Liver (tissue), 9 donors: ENCODE data around the gene RALGAPA2. TPM values are rescaled to one million over a fixed set of nuclear protein-coding genes. Genes with fewer than 3 reads are reported as not detected.

ENCODE experiments used
- DNase-seq: peaks from one replicate; pipeline ENCODE4 v3.0.0-alpha.2; 2017; ENCODE audit warnings: low spot score
- H3K27ac ChIP-seq, 2 donors: one replicate each; pipeline ENCODE4 v1.7.0; 2013; ENCODE audit warnings: inconsistent platforms in 2 of 2, low read length in 2 of 2, control low read depth in 1 of 2, low read depth in 1 of 2, mild to moderate bottlenecking in 1 of 2
- H3K27me3 ChIP-seq, 4 donors: one replicate each; pipeline versions ENCODE4 v1.6.1 to v1.7.0; 2013; ENCODE audit warnings: low read length in 3 of 4, inconsistent platforms in 1 of 4, mild to moderate bottlenecking in 1 of 4, moderate library complexity in 1 of 4; ENCODE audit not compliant: control insufficient read depth in 4 of 4, insufficient read depth in 4 of 4
- H3K36me3 ChIP-seq, 4 donors: one replicate each; pipeline versions ENCODE4 v1.6.1 to v1.7.0; 2013; ENCODE audit warnings: low read length in 3 of 4, mild to moderate bottlenecking in 3 of 4, low read depth in 1 of 4, moderate library complexity in 1 of 4; ENCODE audit not compliant: control insufficient read depth in 4 of 4, insufficient read depth in 3 of 4
- H3K4me1 ChIP-seq, 4 donors: one replicate each; pipeline versions ENCODE4 v1.6.1 to v1.7.0; 2013; ENCODE audit warnings: low read length in 3 of 4, mild to moderate bottlenecking in 3 of 4, moderate library complexity in 1 of 4; ENCODE audit not compliant: control insufficient read depth in 4 of 4, insufficient read depth in 4 of 4
- H3K4me3 ChIP-seq, 3 donors: one replicate each; pipeline versions ENCODE4 v1.6.1 to v1.7.0; 2013; ENCODE audit warnings: low read length in 3 of 3, control low read depth in 1 of 3, low read depth in 1 of 3, mild to moderate bottlenecking in 1 of 3
- H3K9ac ChIP-seq, 2 donors: one replicate each; pipeline ENCODE4 v1.7.0; 2013; ENCODE audit warnings: low read length in 2 of 2, mild to moderate bottlenecking in 2 of 2, moderate library complexity in 2 of 2, control low read depth in 1 of 2, low read depth in 1 of 2
- H3K9me3 ChIP-seq, 4 donors: one replicate each; pipeline versions ENCODE4 v1.6.1 to v1.7.0; 2013; ENCODE audit warnings: low read length in 3 of 4; ENCODE audit not compliant: control insufficient read depth in 4 of 4
- ATF3 ChIP-seq: IDR thresholded peaks from 2 replicates; pipeline ENCODE4 v1.6.1; 2016; ENCODE audit warnings: antibody characterized with exemption
- CTCF ChIP-seq: fragments of 150-350 bp; IDR thresholded peaks from 2 replicates; pipeline ENCODE4 v1.5.1; 2017; ENCODE audit warnings: improper control_type of control experiment, low read depth, low read length; ENCODE audit not compliant: missing input control
- EGR1 ChIP-seq, 2 donors: IDR thresholded peaks; 2 replicates each; pipeline ENCODE4 v1.6.1; 2016 to 2018; ENCODE audit warnings: antibody characterized with exemption in 2 of 2, low read depth in 2 of 2
- FOXA1 ChIP-seq: IDR thresholded peaks from 2 replicates; pipeline ENCODE4 v1.6.1; 2016; ENCODE audit warnings: antibody characterized with exemption
- FOXA2 ChIP-seq: IDR thresholded peaks from 2 replicates; pipeline ENCODE4 v1.6.1; 2016; ENCODE audit warnings: antibody characterized with exemption
- GABPA ChIP-seq, 2 donors: IDR thresholded peaks in 1 of 2; conservative IDR thresholded peaks in 1 of 2; 2 replicates each; pipeline ENCODE4 v1.6.1; 2016; ENCODE audit warnings: antibody characterized with exemption in 2 of 2, mild to moderate bottlenecking in 1 of 2, moderate library complexity in 1 of 2
- HNF4A ChIP-seq, 2 donors: conservative IDR thresholded peaks; 2 replicates each; pipeline ENCODE4 v1.6.1; 2016; ENCODE audit warnings: antibody characterized with exemption in 2 of 2, mild to moderate bottlenecking in 2 of 2
- HNF4G ChIP-seq: IDR thresholded peaks from 2 replicates; pipeline ENCODE4 v1.6.1; 2016; ENCODE audit warnings: antibody characterized with exemption
- JUND ChIP-seq, 2 donors: IDR thresholded peaks; 2 replicates each; pipeline ENCODE4 v1.6.1; 2016; ENCODE audit warnings: antibody characterized with exemption in 2 of 2
- NR2F2 ChIP-seq: IDR thresholded peaks from 2 replicates; pipeline ENCODE4 v1.6.1; 2016; ENCODE audit warnings: antibody characterized with exemption
- RAD21 ChIP-seq, 2 donors: IDR thresholded peaks; 2 replicates each; pipeline ENCODE4 v1.6.1; 2016; ENCODE audit warnings: antibody characterized with exemption in 2 of 2, mild to moderate bottlenecking in 2 of 2
- REST ChIP-seq: IDR thresholded peaks from 2 replicates; pipeline ENCODE4 v1.6.1; 2016; ENCODE audit warnings: antibody characterized with exemption, mild to moderate bottlenecking
- RXRA ChIP-seq, 2 donors: IDR thresholded peaks; 2 replicates each; pipeline ENCODE4 v1.6.1; 2017 to 2018; ENCODE audit warnings: antibody characterized with exemption in 2 of 2, mild to moderate bottlenecking in 1 of 2
- SP1 ChIP-seq: IDR thresholded peaks from 2 replicates; pipeline ENCODE4 v1.6.1; 2018; ENCODE audit warnings: antibody characterized with exemption, mild to moderate bottlenecking
- TAF1 ChIP-seq: conservative IDR thresholded peaks from 2 replicates; pipeline ENCODE4 v1.6.1; 2016; ENCODE audit warnings: antibody characterized with exemption, mild to moderate bottlenecking
- YY1 ChIP-seq: IDR thresholded peaks from 2 replicates; pipeline ENCODE4 v1.6.1; 2016; ENCODE audit warnings: antibody characterized with exemption, mild to moderate bottlenecking
- WGBS: extraction: QIAGEN DNeasy Blood & Tissue Kit; methylation state at CpG from one replicate; pipeline ENCODE4 v1.1.7; 2013; 5-methylcytosine and 5-hydroxymethylcytosine counted together
- polyA plus RNA-seq, 2 donors: library from polyadenylated mRNA; stranded (reverse) in 1 of 2; unstranded in 1 of 2; fragments of 200-250 nt in 1 of 2; fragments of >200 nt in 1 of 2; fragmentation: Nextera tagmentation in 1 of 2; extraction: Ambion mirVana in 1 of 2; gene quantifications; one replicate each; pipeline versions ENCODE4 v1.2.1 to v1.2.3, GENCODE V29; 2013 to 2015
- total RNA-seq, 2 donors: library from RNA; depleted of rRNA; stranded (reverse); fragments of >200 nt; gene quantifications; one replicate each; pipeline ENCODE4 v1.2.3, GENCODE V29; 2014
- TF ChIP-seq, protein P1 (sequence below): IDR thresholded peaks from 2 replicates; pipeline ENCODE4 v1.6.1; 2016; ENCODE audit warnings: antibody characterized with exemption
- TF ChIP-seq, protein P2 (sequence below): IDR thresholded peaks from 2 replicates; pipeline ENCODE4 v1.6.1; 2016; ENCODE audit warnings: antibody characterized with exemption
- donor health status: healthy.
- donor health status: healthy.
- donor health status: healthy.
- donor health status: healthy.
- donor health status: healthy.

Gene RALGAPA2
- total and polyA plus RNA-seq, 4 donors = 14.8 to 89.9 (median 25.1) TPM

- peaks cover 0 to 16% (median 11%) of the 10 kb centered on the region in 4 donors for H3K4me1 ChIP-seq
- H3K27me3 ChIP-seq = no peaks in the 10 kb centered on the region
- DNase-seq = no peak
- WGBS = 84% methylated on average over 14 of the region's 14 CpGs
- no peaks in the 10 kb centered on the region for H3K9me3 ChIP-seq
- H3K4me3 ChIP-seq = no peak overlapping the region
- H3K9ac ChIP-seq = no peak overlapping the region
- TF ChIP-seq, protein P1, sequence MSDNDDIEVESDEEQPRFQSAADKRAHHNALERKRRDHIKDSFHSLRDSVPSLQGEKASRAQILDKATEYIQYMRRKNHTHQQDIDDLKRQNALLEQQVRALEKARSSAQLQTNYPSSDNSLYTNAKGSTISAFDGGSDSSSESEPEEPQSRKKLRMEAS = no peak
- TF ChIP-seq RXRA (IDR thresholded peaks at IDR 0.05) (peak; percentile 89 to 91), YY1 (peak; percentile 23), JUND (IDR thresholded peaks at IDR 0.05) (no peak), NR2F2 (peak; percentile 98), TAF1 (no peak), HNF4A (conservative IDR thresholded peaks at IDR 0.05) (peak; percentile 71 to 88), RAD21 (IDR thresholded peaks at IDR 0.05) (peak in 1 of 2 donors; percentile 46), SP1 (peak; percentile 62), ATF3 (no peak), HNF4G (peak; percentile 38), CTCF (no peak), GABPA (IDR thresholded peaks at IDR 0.05 in 1 of 2, conservative IDR thresholded peaks at IDR 0.05 in 1 of 2) (no peak)
- H3K36me3 ChIP-seq = peaks cover 11 to 49% (median 33%) of the 10 kb centered on the region in 4 donors
- no peak overlapping the region for H3K27ac ChIP-seq
Observed at GRCh38 chr20:20492521-20493332, 219.7 kb downstream of the RALGAPA2 start.

DNA sequence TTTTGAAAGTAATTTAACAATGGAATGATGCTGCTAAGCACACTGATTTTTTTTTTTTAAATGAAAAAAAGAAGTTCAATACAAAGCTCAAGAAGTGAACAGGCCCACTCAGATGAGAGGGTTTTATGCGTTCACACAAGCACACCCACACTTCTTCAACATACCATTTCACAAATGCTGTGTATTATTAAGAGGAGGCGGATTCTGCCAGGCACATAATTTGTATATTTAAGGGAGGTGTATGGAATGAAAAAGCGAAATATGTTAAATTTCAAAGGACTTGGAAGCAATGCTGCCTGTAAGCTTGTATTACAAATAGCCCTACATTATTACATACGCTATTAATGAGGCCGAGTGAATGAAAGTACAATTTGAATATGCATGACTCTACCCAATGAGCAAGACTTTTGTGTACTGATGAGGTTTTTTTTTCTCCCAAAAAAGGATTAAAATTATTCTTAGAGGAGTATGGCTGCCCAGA, 220.6 kb downstream of the RALGAPA2 start:
- Histone ChIP-seq H3K9me3 (no peaks in the 10 kb centered on the region), H3K9ac (no peak overlapping the region), H3K4me3 (no peak overlapping the region), H3K4me1 (peaks cover 0 to 16% (median 11%) of the 10 kb centered on the region in 4 donors), H3K27me3 (no peaks in the 10 kb centered on the region), H3K27ac (no peak overlapping the region), H3K36me3 (peaks cover 11 to 45% (median 33%) of the 10 kb centered on the region in 4 donors)
- TF ChIP-seq FOXA2 (no peak), ATF3 (no peak), TAF1 (no peak), SP1 (no peak), HNF4G (no peak), YY1 (no peak), EGR1 (IDR thresholded peaks at IDR 0.05; ENCODE audit: low read depth in 2 of 2) (no peak), REST (no peak), FOXA1 (no peak), RXRA (IDR thresholded peaks at IDR 0.05) (no peak), JUND (IDR thresholded peaks at IDR 0.05) (no peak), CTCF (no peak)
- TF ChIP-seq, protein P1 = no peak
- TF ChIP-seq, protein P2, sequence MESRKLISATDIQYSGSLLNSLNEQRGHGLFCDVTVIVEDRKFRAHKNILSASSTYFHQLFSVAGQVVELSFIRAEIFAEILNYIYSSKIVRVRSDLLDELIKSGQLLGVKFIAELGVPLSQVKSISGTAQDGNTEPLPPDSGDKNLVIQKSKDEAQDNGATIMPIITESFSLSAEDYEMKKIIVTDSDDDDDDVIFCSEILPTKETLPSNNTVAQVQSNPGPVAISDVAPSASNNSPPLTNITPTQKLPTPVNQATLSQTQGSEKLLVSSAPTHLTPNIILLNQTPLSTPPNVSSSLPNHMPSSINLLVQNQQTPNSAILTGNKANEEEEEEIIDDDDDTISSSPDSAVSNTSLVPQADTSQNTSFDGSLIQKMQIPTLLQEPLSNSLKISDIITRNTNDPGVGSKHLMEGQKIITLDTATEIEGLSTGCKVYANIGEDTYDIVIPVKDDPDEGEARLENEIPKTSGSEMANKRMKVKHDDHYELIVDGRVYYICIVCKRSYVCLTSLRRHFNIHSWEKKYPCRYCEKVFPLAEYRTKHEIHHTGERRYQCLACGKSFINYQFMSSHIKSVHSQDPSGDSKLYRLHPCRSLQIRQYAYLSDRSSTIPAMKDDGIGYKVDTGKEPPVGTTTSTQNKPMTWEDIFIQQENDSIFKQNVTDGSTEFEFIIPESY = no peak
- 96% methylated on average over 5 of the region's 5 CpGs for WGBS
- DNase-seq = no peak
